ENCODE results near the gene BCHE. TPM values are rescaled to one million over a fixed set of nuclear protein-coding genes. Genes with fewer than 3 reads are reported as not detected.
"Not testable (repeated sequence)": the region's sequence is repeated elsewhere in the genome, so short reads cannot be mapped to it uniquely, and the experiment has no call there.

BCHE gene
- total RNA-seq, 4 donors from 2014 or later: 8.2 to 13.7 (median 11.3) TPM; not detected in 1

- no peak for TF ChIP-seq EP300 (IDR thresholded peaks at IDR 0.05; ENCODE audit: low read depth)
- TF ChIP-seq CTCF (IDR thresholded peaks at IDR 0.05): no peak
- TF ChIP-seq POLR2AphosphoS5 (IDR thresholded peaks at IDR 0.05): no peak
- TF ChIP-seq POLR2A (IDR thresholded peaks at IDR 0.05): no peak
- no peak overlapping the region for H3K27ac ChIP-seq
- no peak overlapping the region for H3K4me3 ChIP-seq
- no peak for DNase-seq
- H3K4me1 ChIP-seq: no peaks in the 10 kb centered on the region
- no peaks in the 10 kb centered on the region for H3K27me3 ChIP-seq
- 9 to 18% methylated on average over 1 of the region's 1 CpG for WGBS, 2 donors (ENCODE audit: low coverage in 1 of 2)
- no peaks in the 10 kb centered on the region for H3K9me3 ChIP-seq
- in situ Hi-C loops (cut with MboI; ENCODE audit: low pct_ligation_motif_present in 1 of 4, low pct_unique_long_range_greater_than_20kb in 1 of 4, low sequenced_read_pairs in 3 of 4): no loop called here
- intact Hi-C loops (cut with DNase I; ENCODE audit: low total_unique reads): no loop called here
- H3K36me3 ChIP-seq: no peaks in the 10 kb centered on the region
Observed at GRCh38 chr3:165814380-165814779, 22.8 kb downstream of the BCHE start.

- H3K9me3 ChIP-seq; H3K27ac ChIP-seq; H3K36me3 ChIP-seq; in situ Hi-C loops (cut with MboI; ENCODE audit: low pct_ligation_motif_present in 1 of 4, low pct_unique_long_range_greater_than_20kb in 1 of 4, low sequenced_read_pairs in 3 of 4); H3K4me3 ChIP-seq; H3K4me1 ChIP-seq; intact Hi-C loops (cut with DNase I; ENCODE audit: low total_unique reads); DNase-seq; H3K27me3 ChIP-seq: not testable (repeated sequence)
- WGBS, 2 donors (ENCODE audit: low coverage in 1 of 2): 91 to 92% methylated on average over 10 to 15 of the region's 15 CpGs
Observed at GRCh38 chr3:165807937-165808336, 29.3 kb downstream of the BCHE start.

- WGBS, 2 donors (ENCODE audit: low coverage in 1 of 2): 64 to 70% methylated on average over 5 of the region's 5 CpGs
- peak overlapping the region; percentile 26 to 50 (median 40) for H3K27ac ChIP-seq
- DNase-seq: no peak
Observed at GRCh38 chr3:165805946-165806561, 31.2 kb downstream of the BCHE start.

GRCh38 chr3:165803471-165803870 is 33.8 kb downstream of the BCHE start:
- no peak overlapping the region for H3K4me3 ChIP-seq
- TF ChIP-seq CTCF (IDR thresholded peaks at IDR 0.05) (no peak), POLR2A (IDR thresholded peaks at IDR 0.05) (no peak), POLR2AphosphoS5 (IDR thresholded peaks at IDR 0.05) (no peak)
- H3K36me3 ChIP-seq: no peaks in the 10 kb centered on the region
- in situ Hi-C loops (cut with MboI; ENCODE audit: low pct_ligation_motif_present in 1 of 4, low pct_unique_long_range_greater_than_20kb in 1 of 4, low sequenced_read_pairs in 3 of 4): no loop called here
- no peaks in the 10 kb centered on the region for H3K27me3 ChIP-seq
- H3K27ac ChIP-seq: peak overlapping the region in 1 of 4 donors; percentile 13
- intact Hi-C loops (cut with DNase I; ENCODE audit: low total_unique reads): no loop called here
- no peak for DNase-seq
- H3K9me3 ChIP-seq: no peaks in the 10 kb centered on the region
- no peaks in the 10 kb centered on the region for H3K4me1 ChIP-seq
- WGBS, 2 donors (ENCODE audit: low coverage in 1 of 2): 71 to 76% methylated on average over 1 of the region's 1 CpG

More at GRCh38 chr3:165805946-165806561, 31.2 kb downstream of the BCHE start:
- Histone ChIP-seq H3K9me3 (no peaks in the 10 kb centered on the region), H3K4me1 (no peaks in the 10 kb centered on the region), H3K27me3 (no peaks in the 10 kb centered on the region), H3K36me3 (no peaks in the 10 kb centered on the region), H3K4me3 (peak overlapping the region in 3 of 4 donors; percentile 7 to 29 (median 12))
- in situ Hi-C loops (cut with MboI; ENCODE audit: low pct_ligation_motif_present in 1 of 4, low pct_unique_long_range_greater_than_20kb in 1 of 4, low sequenced_read_pairs in 3 of 4): no loop called here
- intact Hi-C loops (cut with DNase I; ENCODE audit: low total_unique reads): no loop called here
- TF ChIP-seq POLR2A (IDR thresholded peaks at IDR 0.05) (no peak), CTCF (IDR thresholded peaks at IDR 0.05) (no peak), EP300 (IDR thresholded peaks at IDR 0.05; ENCODE audit: low read depth) (no peak)

GRCh38 chr3:165800970-165801369 is 36.3 kb downstream of the BCHE start:
- H3K27me3 ChIP-seq: no peaks in the 10 kb centered on the region
- H3K36me3 ChIP-seq: no peaks in the 10 kb centered on the region
- TF ChIP-seq EP300 (IDR thresholded peaks at IDR 0.05; ENCODE audit: low read depth) (no peak), CTCF (IDR thresholded peaks at IDR 0.05) (no peak), POLR2AphosphoS5 (IDR thresholded peaks at IDR 0.05) (no peak), POLR2A (IDR thresholded peaks at IDR 0.05) (no peak)
- no peak overlapping the region for H3K27ac ChIP-seq
- intact Hi-C loops (cut with DNase I; ENCODE audit: low total_unique reads) (no loop called here), in situ Hi-C loops (cut with MboI; ENCODE audit: low pct_ligation_motif_present in 1 of 4, low pct_unique_long_range_greater_than_20kb in 1 of 4, low sequenced_read_pairs in 3 of 4) (no loop called here)
- no peak overlapping the region for H3K4me3 ChIP-seq
- H3K4me1 ChIP-seq: no peaks in the 10 kb centered on the region
- WGBS, 2 donors (ENCODE audit: low coverage in 1 of 2): 58 to 61% methylated on average over 2 to 3 of the region's 3 CpGs
- no peaks in the 10 kb centered on the region for H3K9me3 ChIP-seq
- no peak for DNase-seq

Data from transverse colon (tissue), 4 donors.